Measurements from ENCODE around the gene GDI1. TPM values are rescaled to one million over a fixed set of nuclear protein-coding genes. Genes with fewer than 3 reads are reported as not detected.

Gene GDI1
- 91.6 and 109 TPM in 2 replicates for total RNA-seq (2013; cell fraction: nucleolus; rRNA removed)
- total RNA-seq (2014; rRNA removed) (46.6 and 59.9 TPM in 2 replicates), total RNA-seq (2014; rRNA removed; fragmentation: Illumina TruSeq; extraction: Trizol) (22.2 and 22.7 TPM in 2 replicates), total RNA-seq (2021) (57.9 and 61.3 TPM in 2 replicates), polyA plus RNA-seq (2011; rRNA removed) (48.1 and 102 TPM in 2 replicates), polyA plus RNA-seq (2014; fragmentation: Illumina TruSeq; extraction: Trizol) (45.1 and 64.1 TPM in 2 replicates), polyA plus RNA-seq (2014; fragmentation: Nextera tagmentation; extraction: Ambion mirVana) (1 to 10 TPM in 1 of 2 experiments, under 1 TPM in 1; 0.92 to 4.3 TPM), polyA plus RNA-seq (2014; rRNA removed) (82.1 and 101 TPM in 2 replicates), polyA plus RNA-seq (2016; fragmentation: Nextera tagmentation; extraction: Ambion mirVana) (10 to 100 TPM; 34.5 to 39.3 TPM), polyA minus RNA-seq (2011; rRNA and poly(A)+ RNA removed) (45.4 and 61.3 TPM in 2 replicates), Bru-seq, nascent RNA (percentile 77 among the genes with signal in this experiment), BruChase-seq, experiment 1, labeled RNA remaining after a 6-hour chase (percentile 97 among the genes with signal in this experiment), BruChase-seq, experiment 2, labeled RNA remaining after a 2-hour chase (percentile 93 among the genes with signal in this experiment)
- 57.8 TPM for polyA plus RNA-seq (2011; ENCODE audit: low read depth)
- polyA plus RNA-seq (2011; cell fraction: cytosol; rRNA removed), result 113 and 125 TPM in 2 replicates
- 509 and 553 TPM in 2 replicates for polyA plus RNA-seq (2011; cell fraction: nucleus; rRNA removed)
- 87.7 and 105 TPM in 2 replicates for polyA plus RNA-seq (2012)
- 28.1 and 28.3 TPM in 2 replicates for polyA minus RNA-seq (2011; cell fraction: cytosol; rRNA and poly(A)+ RNA removed)
- polyA minus RNA-seq (2011; cell fraction: nucleus; rRNA and poly(A)+ RNA removed), result 51.5 and 71.2 TPM in 2 replicates
- long read RNA-seq, experiment 1, transcript GDI1-204 (11 exons, 2,474 nt), result major isoform, 5 of 5 reads
- long read RNA-seq, experiment 1, partial matches to known transcripts, result 0 of 5 reads
- long read RNA-seq, experiment 1, other reads (novel, unspliced or antisense), result 0 of 5 reads
- long read RNA-seq, experiment 2, partial matches to known transcripts, result 0 of 3 reads
- long read RNA-seq, experiment 2, other reads (novel, unspliced or antisense), result 3 of 3 reads

- Histone ChIP-seq H3K79me2 (ENCODE audit: control insufficient read depth, insufficient read depth, low read length) (peaks cover 21% of the 10 kb centered on the region), H3K4me1 (ENCODE audit: control insufficient read depth, insufficient read depth, low read length) (no peaks in the 10 kb centered on the region), H3K4me2 (ENCODE audit: control insufficient read depth, insufficient read depth) (peak within 1 kb of the TSS; percentile 84), H3K9ac (ENCODE audit: control insufficient read depth, insufficient read depth, low read length) (peak within 1 kb of the TSS; percentile 56; the same call in 1 of the 2 replicates), H3K36me3 (ENCODE audit: control insufficient read depth in 2 of 2, insufficient read depth in 2 of 2, low read length in 1 of 2) (peaks cover 0 to 3% of the 10 kb centered on the region in 2 experiments; a peak in 1 of 4 replicates), H2AFZ (ENCODE audit: control insufficient read depth, low read depth, low read length) (no peak within 1 kb of the TSS; the same call in 1 of the 2 replicates), H3K27me3 (replicated peaks in 1 of 2; ENCODE audit: control insufficient read depth in 2 of 2, insufficient read depth in 2 of 2, low read length in 1 of 2) (no peaks in the 10 kb centered on the region), H3K9me3 (replicated peaks; ENCODE audit: control insufficient read depth, insufficient read depth, low read length) (no peaks in the 10 kb centered on the region; the same call in 2 of the 3 replicates), H3K4me3 (peak within 1 kb of the TSS; percentile 74), H4K20me1 (ENCODE audit: control insufficient read depth, insufficient read depth) (no peaks in the 10 kb centered on the region), H3K27ac (ENCODE audit: control insufficient read depth, insufficient read depth) (peak within 1 kb of the TSS; percentile 39)
- BruUV-seq (replicated peaks), result no TSS peak
- in situ Hi-C loops (cut with MboI) (no loop called here), intact Hi-C loops (cut with micrococcal nuclease; ENCODE audit: unreplicated experiment) (loop anchor here (5.0 kb wide), 2 partner anchors 40 kb away; partner anchors contain the start of genes LAGE3 and RPL10)
- no peak for FAIRE-seq
- ChIA-PET RAD21 (ENCODE audit: unreplicated experiment) (no interaction called here), CTCF (no interaction called here), POLR2A (interaction anchor here (1.1 kb wide), 1 partner anchor 53 kb away, joined by 3 read pairs; the partner anchor contains the start of gene SLC10A3), SMC1A (ENCODE audit: uncharacterized antibody, unreplicated experiment) (no interaction called here)
- peak; percentile 64 for ATAC-seq
- WGBS (ENCODE audit: insufficient coverage, insufficient replicate concordance, low lambda C conversion rate, missing lambda C conversion rate), result 48% methylated on average over 61 of the region's 93 CpGs
- no peak for DNase-seq (ENCODE audit: low read depth, low spot score)
- peak; percentile 69 for TF ChIP-seq POLR2A (IDR thresholded peaks at IDR 0.05; ENCODE audit: low read depth, low read length)
- TF ChIP-seq BHLHE40 (IDR thresholded peaks at IDR 0.05; ENCODE audit: borderline replicate concordance in 1 of 2, low read depth in 2 of 2, low read length in 1 of 2), result peak in 1 of 2 experiments; percentile 63; a peak in 2 of 4 replicates
- peak; percentile 63; the same call in 1 of the 2 replicates for TF ChIP-seq LARP7 (IDR thresholded peaks at IDR 0.05)
- no peak for TF ChIP-seq ZNF687 (IDR thresholded peaks at IDR 0.05)
- TF ChIP-seq TAF1 (IDR thresholded peaks at IDR 0.05; ENCODE audit: borderline replicate concordance, low read depth, low read length), result peak; percentile 33; the same call in 1 of the 2 replicates
- TF ChIP-seq SUZ12 (IDR thresholded peaks at IDR 0.05; ENCODE audit: unreplicated experiment), result no peak
- 0 out of 2 replicates have a peak, but pooled peaks have one; percentile 7 for TF ChIP-seq CREB1 (IDR thresholded peaks at IDR 0.05; ENCODE audit: low read depth)
- TF ChIP-seq IKZF1 (conservative IDR thresholded peaks at IDR 0.05), result peak; percentile 42; the same call in 1 of the 2 replicates
- peak; percentile 73; the same call in 1 of the 2 replicates for TF ChIP-seq CHD2 (IDR thresholded peaks at IDR 0.05; ENCODE audit: borderline replicate concordance, low read depth, low read length)
- 0 out of 2 replicates have a peak, but pooled peaks have one; percentile 21 for TF ChIP-seq ZNF592 (IDR thresholded peaks at IDR 0.05)
Measured at GRCh38 chrX:154436983-154437752, at the start of gene GDI1. GDI1 (plus strand) TSS chrX:154437154; CDS start chrX:154437255, 101 bp downstream.
